Activated T-helper 1 cell treated with anti-CD3 and anti-CD28 coated beads, Interleukin-12 subunit alpha, Interleukin-12 subunit beta, Interleukin-2, Interleukin-4 antibody, amounts not matched to agents 30 ng/mL and 10 ng/mL and 1 ng/mL, durations not matched to agents 14 hours and 24 hours and 36 hours (primary cell): ENCODE data around the gene LENG1. TPM values are rescaled to one million over a fixed set of nuclear protein-coding genes. Genes with fewer than 3 reads are reported as not detected.
A peak's percentile ranks its signal among the peaks of the same experiment; 100 is the strongest.

Source experiments
- DNase-seq: peaks from one replicate; pipeline ENCODE4 v3.0.0; 2021; ENCODE audit warnings: low spot score
- H3K27ac Mint-ChIP-seq: one replicate; pipeline ENCODE4 v1.8.0; 2021; ENCODE audit warnings: mild to moderate bottlenecking, mixed read lengths
- H3K27me3 Mint-ChIP-seq: one replicate; pipeline ENCODE4 v1.8.0; 2022; ENCODE audit warnings: mild to moderate bottlenecking, moderate library complexity, mixed read lengths; ENCODE audit not compliant: insufficient read depth
- H3K36me3 Mint-ChIP-seq: one replicate; pipeline ENCODE4 v1.8.0; 2021; ENCODE audit warnings: low read depth, mixed read lengths
- H3K4me1 Mint-ChIP-seq: one replicate; pipeline ENCODE4 v1.8.0; 2021; ENCODE audit warnings: low read depth, mixed read lengths
- H3K4me3 Mint-ChIP-seq: one replicate; pipeline ENCODE4 v1.8.0; 2021; ENCODE audit warnings: mild to moderate bottlenecking, moderate library complexity, mixed read lengths
- H3K9me3 Mint-ChIP-seq: one replicate; pipeline ENCODE4 v1.8.0; 2021; ENCODE audit warnings: mixed read lengths
- intact Hi-C: fragments of 100-400 bp; cut with micrococcal nuclease; formaldehyde crosslinking; loops from one replicate; pipeline ENCODE4 v1.15.1; 2024
- total RNA-seq: library from RNA; stranded (reverse); gene quantifications from 2 replicates; pipeline ENCODE4 v1.2.3, GENCODE V29; 2022

The LENG1 gene
- total RNA-seq, 1 donor from 2014 or later = 5.8 TPM

GRCh38 chr19:54138489-54139256 lies 20.8 kb downstream of the LENG1 start:
- peak overlapping the region; percentile 93 for H3K4me3 Mint-ChIP-seq
- peaks cover 20% of the 10 kb centered on the region for H3K36me3 Mint-ChIP-seq
- no peak for DNase-seq
- no peaks in the 10 kb centered on the region for H3K9me3 Mint-ChIP-seq
- H3K27me3 Mint-ChIP-seq = no peaks in the 10 kb centered on the region
- H3K4me1 Mint-ChIP-seq = peaks cover 42% of the 10 kb centered on the region
- intact Hi-C loops = loop anchor here (10.0 kb wide), 1 partner anchor 1516 kb away; the partner anchor contains the start of gene U2AF2
- H3K27ac Mint-ChIP-seq = peak overlapping the region; percentile 92

- no peak for DNase-seq
- peaks cover 14% of the 10 kb centered on the region for H3K36me3 Mint-ChIP-seq
- intact Hi-C loops = loop anchor here (1.0 to 10.0 kb wide), 12 partner anchors 21 to 1517 kb away; partner anchors contain the start of genes LENG1, LENG8, LENG9 and MYADM
- peak within 1 kb of the TSS; percentile 92 for H3K27ac Mint-ChIP-seq
- peak within 1 kb of the TSS; percentile 93 for H3K4me3 Mint-ChIP-seq
- H3K4me1 Mint-ChIP-seq = peaks cover 42% of the 10 kb centered on the region
- H3K9me3 Mint-ChIP-seq = no peaks in the 10 kb centered on the region
- H3K27me3 Mint-ChIP-seq = no peaks in the 10 kb centered on the region
Measured at GRCh38 chr19:54137699-54138488, 21.6 kb downstream of the LENG1 start, which contains the start of gene CNOT3. Gene CNOT3, plus strand, starts transcription at chr19:54137762. Its CDS starts 5,217 bp downstream, at chr19:54142979.

- Mint-ChIP-seq H3K4me3 (peak overlapping the region; percentile 88), H3K36me3 (peaks cover 10% of the 10 kb centered on the region), H3K9me3 (no peaks in the 10 kb centered on the region), H3K27ac (peak overlapping the region; percentile 78), H3K4me1 (peaks cover 40% of the 10 kb centered on the region), H3K27me3 (no peaks in the 10 kb centered on the region)
- peak; percentile 99 for DNase-seq
- intact Hi-C loops = loop anchor here (1.0 to 10.0 kb wide), 12 partner anchors 22 to 1518 kb away; partner anchors contain the start of genes LENG1, LENG8, LENG9 and MYADM
Measured at GRCh38 chr19:54136864-54137698, 22.4 kb downstream of the LENG1 start.

- no peaks in the 10 kb centered on the region for H3K27me3 Mint-ChIP-seq
- H3K4me1 Mint-ChIP-seq = peaks cover 33% of the 10 kb centered on the region
- no peaks in the 10 kb centered on the region for H3K9me3 Mint-ChIP-seq
- peak overlapping the region; percentile 78 for H3K27ac Mint-ChIP-seq
- DNase-seq = no peak
- intact Hi-C loops = loop anchor here (2.0 to 10.0 kb wide), 3 partner anchors 705 to 1519 kb away; partner anchors contain the start of genes U2AF2 and ZNF761
- H3K36me3 Mint-ChIP-seq = peaks cover 6% of the 10 kb centered on the region
- peak overlapping the region; percentile 88 for H3K4me3 Mint-ChIP-seq
Measured at GRCh38 chr19:54136086-54136863, 23.2 kb downstream of the LENG1 start.

GRCh38 chr19:54133957-54134590 lies 25.4 kb downstream of the LENG1 start:
- intact Hi-C loops = loop anchor here (10.0 kb wide), 1 partner anchor 1521 kb away; the partner anchor contains the start of gene U2AF2
- Mint-ChIP-seq H3K9me3 (no peaks in the 10 kb centered on the region), H3K4me1 (peaks cover 19% of the 10 kb centered on the region), H3K27me3 (no peaks in the 10 kb centered on the region), H3K27ac (no peak overlapping the region), H3K4me3 (no peak overlapping the region), H3K36me3 (peaks cover 1% of the 10 kb centered on the region)
- DNase-seq = no peak

GRCh38 chr19:54133312-54133956 lies 26.1 kb downstream of the LENG1 start:
- no peak for DNase-seq
- no peak overlapping the region for H3K4me3 Mint-ChIP-seq
- H3K9me3 Mint-ChIP-seq = no peaks in the 10 kb centered on the region
- H3K27ac Mint-ChIP-seq = no peak overlapping the region
- H3K27me3 Mint-ChIP-seq = no peaks in the 10 kb centered on the region
- intact Hi-C loops = loop anchor here (10.0 kb wide), 1 partner anchor 1521 kb away; the partner anchor contains the start of gene U2AF2
- H3K36me3 Mint-ChIP-seq = no peaks in the 10 kb centered on the region
- H3K4me1 Mint-ChIP-seq = peaks cover 13% of the 10 kb centered on the region

- no peak overlapping the region for H3K27ac Mint-ChIP-seq
- H3K4me3 Mint-ChIP-seq = no peak overlapping the region
- no peaks in the 10 kb centered on the region for H3K4me1 Mint-ChIP-seq
- no peaks in the 10 kb centered on the region for H3K9me3 Mint-ChIP-seq
- intact Hi-C loops = no loop called here
- no peaks in the 10 kb centered on the region for H3K27me3 Mint-ChIP-seq
- no peak for DNase-seq
- peaks cover 9% of the 10 kb centered on the region for H3K36me3 Mint-ChIP-seq
Measured at GRCh38 chr19:54129617-54129996, 29.9 kb downstream of the LENG1 start.

GRCh38 chr19:54128796-54129616 lies 30.5 kb downstream of the LENG1 start:
- Mint-ChIP-seq H3K4me3 (no peak overlapping the region), H3K27me3 (no peaks in the 10 kb centered on the region), H3K36me3 (peaks cover 9% of the 10 kb centered on the region), H3K9me3 (no peaks in the 10 kb centered on the region), H3K27ac (no peak overlapping the region), H3K4me1 (no peaks in the 10 kb centered on the region)
- DNase-seq = no peak
- intact Hi-C loops = no loop called here

- Mint-ChIP-seq H3K36me3 (peaks cover 9% of the 10 kb centered on the region), H3K27ac (no peak overlapping the region), H3K4me1 (no peaks in the 10 kb centered on the region), H3K4me3 (no peak overlapping the region), H3K27me3 (no peaks in the 10 kb centered on the region), H3K9me3 (no peaks in the 10 kb centered on the region)
- intact Hi-C loops = no loop called here
- DNase-seq = no peak
Measured at GRCh38 chr19:54128441-54128725, 31.1 kb downstream of the LENG1 start.

GRCh38 chr19:54127688-54128440 lies 31.7 kb downstream of the LENG1 start:
- intact Hi-C loops = no loop called here
- Mint-ChIP-seq H3K27ac (no peak overlapping the region), H3K27me3 (no peaks in the 10 kb centered on the region), H3K9me3 (no peaks in the 10 kb centered on the region), H3K36me3 (peaks cover 9% of the 10 kb centered on the region), H3K4me3 (no peak overlapping the region), H3K4me1 (no peaks in the 10 kb centered on the region)
- DNase-seq = no peak
